Common myeloid progenitor, CD34-positive (primary cell): Measurements from ENCODE around the gene AFF1.
A peak's percentile ranks its signal among the peaks of the same experiment; 100 is the strongest.

Experiments
- CTCF ChIA-PET: fragments of 350-600 bp; sonication (Branson Sonifier 250); formaldehyde crosslinking; loops from one replicate; lab custom pipeline; 2021; ENCODE audit warnings: antibody characterized with exemption; lab: Charles Lee
- POLR2A ChIA-PET: fragments of 350-600 bp; sonication (Branson Sonifier 250); formaldehyde crosslinking; loops from one replicate; lab custom pipeline; 2021; ENCODE audit warnings: antibody characterized with exemption; lab: Charles Lee
- DNase-seq, 3 donors: peaks; one replicate each; pipeline versions ENCODE4 v3.0.0 to v3.0.0-alpha.2; 2013
- H3K27ac ChIP-seq, 2 experiments: 1 replicate in 1 of 2; 2 replicates in 1 of 2; pipeline ENCODE4 v1.7.0; 2013; ENCODE audit warnings: inconsistent platforms in 2 of 2, low read length in 2 of 2, mild to moderate bottlenecking in 2 of 2, low read depth in 1 of 2, moderate library complexity in 1 of 2; ENCODE audit not compliant: severe bottlenecking in 2 of 2, insufficient read depth in 1 of 2, poor library complexity in 1 of 2
- H3K27me3 ChIP-seq, 5 experiments: replicated peaks in 2 of 5; 1 replicate in 3 of 5; 2 replicates in 2 of 5; pipeline versions ENCODE4 v1.6.1 to v1.7.0; 2013; ENCODE audit warnings: low read length in 4 of 5, mild to moderate bottlenecking in 2 of 5, moderate library complexity in 2 of 5, inconsistent platforms in 1 of 5; ENCODE audit not compliant: insufficient read depth in 5 of 5, control insufficient read depth in 4 of 5
- H3K36me3 ChIP-seq, 4 experiments: 1 replicate in 2 of 4; 2 replicates in 2 of 4; pipeline versions ENCODE4 v1.6.1 to v1.7.0; 2013; ENCODE audit warnings: low read length in 3 of 4, control low read depth in 1 of 4, mild to moderate bottlenecking in 1 of 4; ENCODE audit not compliant: control insufficient read depth in 4 of 4, insufficient read depth in 4 of 4
- H3K4me1 ChIP-seq, 4 experiments: 1 replicate in 3 of 4; 2 replicates in 1 of 4; pipeline versions ENCODE4 v1.6.1 to v1.7.1; 2013; ENCODE audit warnings: low read length in 3 of 4, mild to moderate bottlenecking in 3 of 4, control low read depth in 1 of 4, inconsistent platforms in 1 of 4, moderate library complexity in 1 of 4; ENCODE audit not compliant: control insufficient read depth in 4 of 4, insufficient read depth in 4 of 4; ENCODE audit errors: control extremely low read depth in 1 of 4
- H3K4me3 ChIP-seq, 7 experiments: 1 replicate in 4 of 7; 2 replicates in 3 of 7; pipeline versions ENCODE4 v1.5.1 to v1.7.0; 2013; ENCODE audit warnings: mild to moderate bottlenecking in 7 of 7, low read length in 6 of 7, moderate library complexity in 6 of 7, inconsistent platforms in 2 of 7, low read depth in 2 of 7, control low read depth in 1 of 7; ENCODE audit not compliant: insufficient read depth in 4 of 7, control insufficient read depth in 1 of 7; ENCODE audit errors: extremely low read depth in 1 of 7
- H3K9me3 ChIP-seq, 5 experiments: 1 replicate in 4 of 5; 2 replicates in 1 of 5; pipeline versions ENCODE4 v1.6.1 to v1.7.1; 2013; ENCODE audit warnings: low read length in 4 of 5, mild to moderate bottlenecking in 2 of 5, inconsistent platforms in 1 of 5, low read depth in 1 of 5, moderate library complexity in 1 of 5; ENCODE audit not compliant: control insufficient read depth in 4 of 5, insufficient read depth in 2 of 5; ENCODE audit errors: control extremely low read depth in 1 of 5
- WGBS: methylation state at CpG from one replicate; pipeline ENCODE4 v1.1.5; 2013; ENCODE audit not compliant: insufficient coverage; 5-methylcytosine and 5-hydroxymethylcytosine counted together

The AFF1 gene

GRCh38 chr4:87088186-87088585, 153.4 kb downstream of the AFF1 start:
- Histone ChIP-seq H3K27ac (no peak overlapping the region), H3K4me1 (peaks cover 9 to 40% (median 22%) of the 10 kb centered on the region in 4 experiments), H3K9me3 (no peaks in the 10 kb centered on the region), H3K4me3 (no peak overlapping the region), H3K36me3 (peaks cover 8 to 53% (median 25%) of the 10 kb centered on the region in 4 experiments), H3K27me3 (no peaks in the 10 kb centered on the region)
- WGBS, result 91% methylated on average over 3 of the region's 8 CpGs
- ChIA-PET CTCF (interaction anchor here (1.0 to 1.5 kb wide), 3 partner anchors 25 to 166 kb away, joined by 3 to 5 read pairs (median 3); no protein-coding TSS in a partner anchor), POLR2A (interaction anchor here (0.7 to 1.2 kb wide), 2 partner anchors 79 to 185 kb away, joined by 4 to 5 read pairs; no protein-coding TSS in a partner anchor)
- peak in 2 of 3 donors; percentile 46 to 62 for DNase-seq

- no peaks in the 10 kb centered on the region for H3K9me3 ChIP-seq
- H3K36me3 ChIP-seq, result peaks cover 10 to 46% (median 30%) of the 10 kb centered on the region in 4 experiments
- H3K4me3 ChIP-seq, result no peak overlapping the region
- H3K4me1 ChIP-seq, result peaks cover 11 to 42% (median 25%) of the 10 kb centered on the region in 4 experiments
- H3K27me3 ChIP-seq, result no peaks in the 10 kb centered on the region
- no peak for DNase-seq
- no peak overlapping the region for H3K27ac ChIP-seq
- POLR2A ChIA-PET, result no interaction called here
- 100% methylated on average over 1 of the region's 3 CpGs for WGBS
- CTCF ChIA-PET, result interaction anchor here (1.2 to 1.8 kb wide), 4 partner anchors 16 to 169 kb away, joined by 3 to 7 read pairs (median 4); no protein-coding TSS in a partner anchor
Observed at GRCh38 chr4:87089368-87089767, 154.6 kb downstream of the AFF1 start.

GRCh38 chr4:87090305-87090704, 155.5 kb downstream of the AFF1 start:
- DNase-seq, result no peak
- ChIA-PET CTCF (interaction anchor here (1.2 to 1.8 kb wide), 3 partner anchors 16 to 137 kb away, joined by 3 to 7 read pairs (median 5); no protein-coding TSS in a partner anchor), POLR2A (no interaction called here)
- WGBS, result no CpG with 5 or more reads among the region's 3 CpGs
- Histone ChIP-seq H3K4me1 (peaks cover 11 to 42% (median 25%) of the 10 kb centered on the region in 4 experiments), H3K4me3 (no peak overlapping the region), H3K27ac (no peak overlapping the region), H3K27me3 (no peaks in the 10 kb centered on the region), H3K9me3 (no peaks in the 10 kb centered on the region), H3K36me3 (peaks cover 10 to 48% (median 26%) of the 10 kb centered on the region in 4 experiments)

- peaks cover 11 to 27% (median 20%) of the 10 kb centered on the region in 4 experiments for H3K4me1 ChIP-seq
- H3K36me3 ChIP-seq, result peaks cover 10 to 46% (median 16%) of the 10 kb centered on the region in 4 experiments
- H3K27me3 ChIP-seq, result no peaks in the 10 kb centered on the region
- peak; percentile 74 to 96 (median 94) for DNase-seq
- no peaks in the 10 kb centered on the region for H3K9me3 ChIP-seq
- CTCF ChIA-PET, result interaction anchor here (0.8 to 3.9 kb wide), 28 partner anchors 13 to 594 kb away, joined by 3 to 77 read pairs (median 5); partner anchors contain the start of gene AFF1
- POLR2A ChIA-PET, result interaction anchor here (1.4 to 1.9 kb wide), 2 partner anchors 86 to 170 kb away, joined by 5 to 7 read pairs; no protein-coding TSS in a partner anchor
- 0% methylated on average over 2 of the region's 4 CpGs for WGBS
- H3K27ac ChIP-seq, result peak overlapping the region in 1 of 2 experiments; percentile 55
- peak overlapping the region in 2 of 7 experiments; percentile 11 to 27 for H3K4me3 ChIP-seq
Observed at GRCh38 chr4:87092389-87093141, 157.8 kb downstream of the AFF1 start.

GRCh38 chr4:87093443-87094123, 158.8 kb downstream of the AFF1 start:
- Histone ChIP-seq H3K36me3 (peaks cover 8 to 46% (median 16%) of the 10 kb centered on the region in 4 experiments), H3K27me3 (no peaks in the 10 kb centered on the region), H3K4me1 (peaks cover 11 to 26% (median 17%) of the 10 kb centered on the region in 4 experiments), H3K9me3 (no peaks in the 10 kb centered on the region), H3K4me3 (no peak overlapping the region), H3K27ac (peak overlapping the region in 1 of 2 experiments; percentile 55)
- WGBS, result 40% methylated on average over 4 of the region's 4 CpGs
- DNase-seq, result peak; percentile 68 to 79 (median 75)
- ChIA-PET POLR2A (interaction anchor here (1.4 to 1.9 kb wide), 2 partner anchors 87 to 171 kb away, joined by 5 to 7 read pairs; no protein-coding TSS in a partner anchor), CTCF (interaction anchor here (0.8 to 3.9 kb wide), 31 partner anchors 10 to 595 kb away, joined by 3 to 77 read pairs (median 5); partner anchors contain the start of gene AFF1)

- no peak overlapping the region for H3K4me3 ChIP-seq
- CTCF ChIA-PET, result interaction anchor here (0.8 to 5.9 kb wide), 7 partner anchors 8 to 174 kb away, joined by 3 to 41 read pairs (median 3); partner anchors contain the start of gene AFF1
- H3K4me1 ChIP-seq, result peaks cover 10 to 15% (median 13%) of the 10 kb centered on the region in 4 experiments
- H3K27me3 ChIP-seq, result no peaks in the 10 kb centered on the region
- peaks cover 8 to 40% (median 16%) of the 10 kb centered on the region in 4 experiments for H3K36me3 ChIP-seq
- 71% methylated on average over 1 of the region's 4 CpGs for WGBS
- H3K9me3 ChIP-seq, result no peaks in the 10 kb centered on the region
- POLR2A ChIA-PET, result no interaction called here
- DNase-seq, result no peak
- peak overlapping the region in 1 of 2 experiments; percentile 11 for H3K27ac ChIP-seq
Observed at GRCh38 chr4:87097075-87097474, 162.3 kb downstream of the AFF1 start.
